C4-2B (cell line): Measurements from ENCODE around the gene MATN1.

ENCODE experiments used
- CTCF ChIP-seq: fragments of 450-650 bp; conservative IDR thresholded peaks from 2 replicates; pipeline ENCODE4 v1.5.1; 2017; ENCODE audit warnings: mild to moderate bottlenecking
- ZFX ChIP-seq: fragments of 450-650 bp; IDR thresholded peaks from 2 replicates; pipeline ENCODE4 v1.6.1; 2017

GRCh38 chr1:30718091-30718635, 5.2 kb downstream of the MATN1 start:
- TF ChIP-seq CTCF (no peak), ZFX (no peak)
